Activated T-cell treated with anti-CD3 and anti-CD28 coated beads for 4 hours (primary cell): ENCODE data around the gene MARCKSL1.

Experiments
- DNase-seq: peaks from one replicate; pipeline ENCODE4 v3.0.0-alpha.2; 2020

Gene MARCKSL1

DNA sequence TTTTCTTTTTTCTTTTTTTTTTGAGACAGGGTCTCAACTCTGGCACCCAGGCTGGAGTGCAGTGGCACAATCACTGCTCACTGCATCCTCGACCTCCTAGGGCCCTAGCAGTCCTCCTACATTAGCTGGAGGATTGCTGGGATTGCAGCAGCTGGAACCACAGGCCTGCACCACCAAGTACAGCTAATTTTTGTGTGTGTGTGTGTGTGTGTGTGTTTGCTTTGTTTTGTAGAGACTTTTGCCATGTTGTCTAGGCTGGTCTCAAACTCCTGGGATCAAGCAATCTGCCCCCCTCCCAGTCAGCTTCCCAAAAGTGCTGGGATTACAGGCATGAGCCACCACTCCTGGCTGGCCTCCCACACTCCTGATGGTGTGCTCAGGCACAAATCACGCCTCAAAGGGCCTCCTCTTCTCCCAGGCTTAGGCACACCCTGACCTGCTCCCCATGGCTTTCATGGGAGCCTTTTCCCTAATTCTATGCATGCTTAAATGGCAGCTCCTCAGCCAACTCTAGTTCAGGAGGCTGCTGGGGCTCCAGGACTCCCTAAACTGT, 16.9 kb upstream of the MARCKSL1 start:
- DNase-seq: no peak

GRCh38 chr1:32352239-32352745, 16.3 kb upstream of the MARCKSL1 start:
- DNase-seq: no peak

DNA sequence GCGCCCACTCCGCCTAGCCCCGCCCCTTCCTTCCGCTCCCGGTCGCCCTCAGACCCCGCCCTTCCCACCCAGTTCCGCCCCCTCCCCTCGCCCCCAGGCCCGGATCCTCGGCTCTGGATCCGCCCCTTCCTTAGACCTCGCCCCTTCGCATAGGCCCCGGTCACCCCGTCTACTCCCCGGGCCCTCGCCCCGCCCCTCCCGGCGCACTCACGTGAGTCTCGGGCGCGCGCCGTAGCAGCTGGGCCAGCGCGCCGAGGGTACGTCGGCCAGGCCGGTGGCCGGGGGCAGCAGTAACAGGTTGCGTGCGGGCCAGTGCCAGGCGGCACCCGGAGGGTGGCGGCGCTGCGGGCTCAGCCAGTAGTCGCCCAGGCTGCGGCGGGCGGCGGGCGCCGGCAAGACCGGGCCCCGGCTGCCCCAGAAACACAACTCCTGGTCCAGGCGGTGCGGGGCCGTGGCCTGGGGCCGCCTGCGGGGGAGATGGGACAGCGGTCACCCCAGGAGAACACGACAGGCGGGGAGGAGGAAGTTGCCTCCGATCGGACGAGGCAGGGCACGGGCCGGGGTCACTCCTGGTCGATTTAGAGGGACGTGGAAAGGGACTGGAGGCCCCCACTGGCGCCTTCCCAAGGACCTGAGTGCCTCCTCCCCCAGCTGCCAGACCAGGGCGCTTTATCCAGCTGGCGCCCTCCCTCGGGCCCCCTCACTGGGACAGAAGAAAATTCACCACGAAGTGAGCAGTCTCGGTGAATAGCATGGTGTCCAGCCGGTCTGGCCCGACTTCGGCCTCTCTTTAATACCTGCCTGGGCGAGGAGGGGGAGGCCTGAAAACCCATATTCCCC, 15.6 kb upstream of the MARCKSL1 start:
- DNase-seq: peak; percentile 86

- DNase-seq: no peak
These were observed 14.9 kb upstream of the MARCKSL1 start for GRCh38 chr1:32350785-32351398.

- no peak for DNase-seq
These were observed 13.2 kb upstream of the MARCKSL1 start for GRCh38 chr1:32349211-32349708.

DNA sequence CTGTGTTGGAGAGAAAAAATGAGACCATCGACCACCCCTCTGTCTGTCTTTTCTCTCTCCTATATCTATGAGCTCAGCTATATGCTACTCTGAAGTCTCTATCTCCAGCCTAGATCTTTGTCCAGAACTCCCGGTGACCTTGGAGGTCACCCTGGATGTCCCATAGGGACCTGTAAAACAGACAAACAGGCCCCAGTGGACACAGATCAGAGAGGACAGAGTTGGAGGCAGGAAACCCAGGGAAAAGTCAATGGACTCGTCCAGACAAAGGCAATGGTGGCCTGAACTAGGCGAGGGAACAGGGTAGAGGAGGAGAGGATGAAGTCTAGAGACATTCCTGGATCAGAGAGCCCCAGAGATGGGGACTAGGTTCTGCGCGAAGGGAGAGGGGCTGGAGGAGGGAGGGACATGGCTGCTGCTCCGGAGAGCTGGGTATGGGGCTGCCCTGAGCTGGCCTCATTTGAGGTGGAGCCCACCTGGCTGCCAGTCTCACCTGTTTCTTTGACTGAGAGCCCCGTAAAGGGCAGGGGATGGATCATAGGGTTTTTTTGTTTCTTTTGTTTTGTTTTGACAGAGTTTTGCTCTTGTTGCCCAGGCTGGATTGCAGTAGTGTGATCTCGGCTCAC, 10.6 kb upstream of the MARCKSL1 start:
- no peak for DNase-seq

GRCh38 chr1:32345289-32345827, 9.3 kb upstream of the MARCKSL1 start:
- no peak for DNase-seq

- DNase-seq: no peak
These were observed 6.7 kb upstream of the MARCKSL1 start for GRCh38 chr1:32342704-32343103.

DNA sequence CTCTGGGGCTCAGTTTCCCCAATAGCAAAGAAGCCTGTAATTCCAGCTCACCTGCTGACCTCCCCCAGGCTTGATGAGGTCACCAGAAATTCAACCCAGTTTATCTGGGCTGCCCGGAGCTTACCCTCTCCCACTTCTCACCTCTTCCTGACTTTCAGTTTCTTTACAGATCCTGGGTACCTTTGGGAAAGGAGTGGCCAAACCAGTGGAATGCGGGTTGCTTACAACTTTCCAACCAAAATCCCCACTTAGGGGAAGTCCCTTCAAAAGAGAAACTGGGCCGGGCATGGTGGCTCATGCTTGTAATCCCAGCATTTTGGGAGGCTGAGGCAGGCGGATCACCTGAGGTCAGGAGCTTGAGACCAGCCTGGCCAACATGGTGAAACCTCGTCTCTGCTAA, 5.9 kb upstream of the MARCKSL1 start:
- no peak for DNase-seq

DNA sequence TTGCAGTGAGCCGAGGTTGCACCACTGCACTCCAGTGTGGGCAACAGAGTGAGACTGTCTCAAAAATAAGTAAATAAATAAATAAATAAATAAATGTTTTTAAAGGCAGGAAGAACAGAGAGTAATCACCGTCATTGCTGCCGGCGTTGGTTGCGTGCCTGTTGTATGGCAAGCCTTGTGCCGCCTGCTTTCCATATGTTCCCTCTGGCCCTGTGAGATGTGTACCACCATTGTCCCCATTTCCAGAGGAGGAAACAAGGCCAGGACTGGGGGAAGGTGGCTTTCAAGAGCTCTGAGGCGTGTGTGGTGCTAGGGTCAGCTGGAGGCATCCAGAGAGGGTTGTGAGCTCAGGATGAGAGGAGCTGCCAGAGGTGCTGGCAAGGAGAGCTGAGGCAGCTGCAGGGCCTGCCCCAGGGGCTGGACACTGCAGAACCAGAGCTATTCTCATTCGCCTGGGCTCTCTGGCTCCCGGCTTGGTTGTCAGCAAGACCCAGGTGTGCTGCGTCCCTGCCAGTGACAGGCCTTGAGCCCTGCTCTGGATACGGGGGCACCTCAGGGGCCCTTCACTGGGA, 5.2 kb upstream of the MARCKSL1 start:
- DNase-seq: no peak

- DNase-seq: no peak
These were observed 3.4 kb upstream of the MARCKSL1 start for GRCh38 chr1:32339363-32339978.

DNA sequence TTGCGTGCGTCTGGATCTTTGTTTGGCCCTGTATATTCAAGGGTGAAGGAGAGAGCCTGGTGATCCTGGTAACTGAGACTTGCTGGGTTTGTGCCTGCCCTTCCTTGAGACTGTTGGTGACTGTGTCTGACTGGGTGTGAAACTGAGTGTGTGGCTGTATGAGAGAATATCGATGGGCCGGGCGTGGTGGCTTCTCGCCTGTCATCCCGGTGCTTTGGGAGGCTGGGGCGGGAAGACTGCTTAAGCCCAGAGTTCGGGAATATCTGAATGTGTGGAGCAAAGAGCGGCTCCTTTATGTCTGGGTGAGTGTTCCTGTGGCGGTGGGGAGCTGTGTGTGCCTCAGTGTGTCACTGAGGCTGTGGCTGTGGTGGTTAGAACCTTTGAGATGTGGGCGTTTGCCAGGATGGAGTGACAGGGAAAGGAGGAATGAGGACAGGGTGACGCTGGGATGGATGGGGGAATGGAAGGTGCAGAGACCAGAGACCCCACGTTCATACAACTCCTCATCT, 2.7 kb upstream of the MARCKSL1 start:
- no peak for DNase-seq

DNA sequence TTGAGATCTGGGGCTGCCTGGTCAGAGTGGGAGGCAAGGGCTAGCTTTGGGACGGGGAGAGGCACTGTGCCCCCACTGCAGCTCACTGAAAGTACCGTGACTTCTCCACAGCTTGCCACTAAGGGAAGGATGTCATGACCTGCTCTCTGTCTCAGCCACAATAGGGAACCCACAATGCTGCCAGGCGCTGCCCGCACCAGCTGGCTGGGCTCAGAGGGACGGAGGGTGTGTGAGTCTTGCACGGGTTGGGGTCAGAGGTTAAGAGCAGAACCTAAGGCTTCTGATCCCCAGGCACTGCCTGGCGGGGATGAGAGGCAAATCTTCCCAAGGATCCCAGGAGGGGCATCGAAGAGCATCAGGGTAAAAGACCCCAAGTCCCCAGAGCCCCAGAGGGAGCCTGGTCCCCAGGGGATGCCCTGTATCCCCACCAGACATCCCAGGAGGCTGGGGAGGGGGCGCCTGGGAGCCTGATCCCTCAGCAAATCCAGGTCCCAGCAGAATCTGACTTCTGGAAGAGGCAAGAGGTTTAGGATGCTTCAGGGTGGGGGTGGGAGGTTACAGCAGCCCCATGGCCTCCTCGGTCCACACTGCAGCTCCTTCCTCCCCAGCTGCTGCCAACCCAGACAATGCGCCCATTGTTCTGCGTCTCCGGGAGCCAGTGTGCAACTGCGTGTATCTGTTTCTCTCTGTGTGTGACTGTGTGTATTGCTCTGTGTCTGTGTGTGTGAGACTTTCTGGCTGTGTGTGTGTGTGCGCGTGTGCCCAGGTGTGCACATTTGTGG, 2.0 kb upstream of the MARCKSL1 start:
- no peak for DNase-seq

- DNase-seq: no peak
These were observed 1.1 kb upstream of the MARCKSL1 start for GRCh38 chr1:32336963-32337675.

DNA sequence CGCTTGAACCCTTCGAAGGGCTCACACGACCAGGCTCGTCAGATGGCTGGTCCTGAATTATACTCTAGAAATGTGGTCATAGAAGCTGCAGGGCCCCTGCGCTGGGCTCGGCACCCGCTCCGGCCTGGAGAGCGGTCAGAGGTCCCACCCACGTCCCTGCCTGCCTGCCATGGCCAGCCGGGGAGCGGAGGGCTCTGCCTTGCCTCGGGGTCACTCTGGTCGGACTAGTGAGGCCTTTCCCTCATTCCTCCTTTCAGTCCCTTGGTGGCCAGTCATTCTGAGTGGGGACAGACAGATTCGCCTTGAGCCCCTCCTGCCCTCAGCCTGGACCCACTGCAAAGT, 529 bp upstream of the MARCKSL1 start:
- DNase-seq: no peak

DNA sequence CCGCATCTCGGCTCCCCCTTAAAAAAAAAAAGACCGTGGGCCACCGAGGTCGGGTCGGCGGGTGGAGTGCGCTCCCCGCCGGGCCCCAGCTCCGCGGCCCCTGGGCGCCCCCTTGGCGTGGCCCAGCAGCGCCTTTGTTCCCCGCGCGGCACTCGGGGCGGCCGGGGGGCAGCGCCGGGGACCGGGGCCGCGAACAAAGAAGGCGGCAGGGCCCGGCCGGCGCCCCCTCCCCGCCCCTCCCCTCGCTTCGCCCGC, 571 bp downstream of the MARCKSL1 start:
- no peak for DNase-seq

DNA sequence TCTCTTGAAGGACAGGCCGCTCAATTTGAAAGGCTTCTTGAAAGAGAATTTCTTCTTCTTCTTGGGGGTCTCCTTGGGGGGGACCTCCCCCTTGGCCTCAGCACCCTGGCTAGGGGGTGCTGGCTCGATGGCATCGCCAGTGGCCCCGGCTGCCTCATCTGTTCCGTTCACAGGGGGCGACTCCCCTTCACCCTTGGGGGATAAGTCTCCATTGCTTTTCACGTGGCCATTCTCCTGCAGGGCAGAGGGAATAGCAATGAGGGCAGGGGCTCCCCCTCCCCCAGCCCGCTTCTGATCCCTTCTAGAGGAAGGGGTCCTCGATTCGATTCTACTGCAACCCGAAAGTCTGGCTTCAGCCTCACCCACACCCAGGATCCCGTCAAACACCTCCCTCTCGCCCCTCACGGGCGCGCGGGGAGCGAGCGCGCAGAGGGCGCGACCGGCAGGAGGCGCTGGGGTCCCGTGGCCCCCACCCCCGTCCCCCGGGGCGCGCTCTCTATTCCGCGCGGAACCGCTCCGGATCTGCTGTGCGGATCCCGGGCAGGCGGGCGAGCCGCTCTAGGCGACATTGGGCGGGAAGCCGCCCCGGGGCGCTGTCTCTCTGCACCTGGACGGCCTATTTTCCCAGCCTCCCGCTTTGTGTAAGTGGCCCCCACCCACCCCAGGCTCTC, 1.0 kb downstream of the MARCKSL1 start:
- DNase-seq: peak; percentile 57

GRCh38 chr1:32334274-32334861, 1.7 kb downstream of the MARCKSL1 start:
- DNase-seq: no peak

DNA sequence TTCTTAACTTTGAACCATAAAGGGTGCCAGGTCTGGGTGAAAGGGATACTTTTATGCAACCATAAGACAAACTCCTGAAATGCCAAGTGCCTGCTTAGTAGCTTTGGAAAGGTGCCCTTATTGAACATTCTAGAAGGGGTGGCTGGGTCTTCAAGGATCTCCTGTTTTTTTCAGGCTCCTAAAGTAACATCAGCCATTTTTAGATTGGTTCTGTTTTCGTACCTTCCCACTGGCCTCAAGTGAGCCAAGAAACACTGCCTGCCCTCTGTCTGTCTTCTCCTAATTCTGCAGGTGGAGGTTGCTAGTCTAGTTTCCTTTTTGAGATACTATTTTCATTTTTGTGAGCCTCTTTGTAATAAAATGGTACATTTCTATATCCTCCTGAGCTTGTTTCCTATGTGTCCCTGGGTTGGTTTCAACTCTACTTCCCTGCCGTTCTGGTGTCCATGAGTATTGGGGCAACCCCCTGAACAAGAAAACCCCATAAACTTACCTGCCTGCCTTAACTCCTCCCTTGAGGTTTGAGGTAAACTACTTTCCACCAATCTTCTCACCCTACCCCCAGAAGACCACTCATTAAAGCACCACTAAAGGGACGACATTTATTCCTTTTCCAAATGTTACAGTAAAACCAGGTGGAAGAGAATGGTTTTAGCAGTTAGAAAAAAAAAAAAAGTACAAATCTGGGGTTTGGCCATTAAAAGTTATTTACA, 2.6 kb downstream of the MARCKSL1 start:
- no peak for DNase-seq
